ENCODE results near the gene SDR42E2. TPM values are rescaled to one million over a fixed set of nuclear protein-coding genes. Genes with fewer than 3 reads are reported as not detected.

Gene SDR42E2
- total and polyA plus RNA-seq, 10 of the 15 experiments (the other 5 are each of a cell fraction or from before 2014, with no cell fraction given), result 0.01 to 0.09 (median 0.08) TPM; not detected in 4

- no peak for FAIRE-seq
- no peak for ATAC-seq
- Histone ChIP-seq H3K4me1 (ENCODE audit: control insufficient read depth, insufficient read depth, low read length) (peaks cover 21% of the 10 kb centered on the region), H3K27ac (ENCODE audit: control insufficient read depth, insufficient read depth) (no peak overlapping the region), H3K79me2 (ENCODE audit: control insufficient read depth, insufficient read depth, low read length) (peaks cover 53% of the 10 kb centered on the region), H3K9me3 (replicated peaks; ENCODE audit: control insufficient read depth, insufficient read depth, low read length) (peaks cover 5% of the 10 kb centered on the region), H3K27me3 (replicated peaks in 1 of 2; ENCODE audit: control insufficient read depth in 2 of 2, insufficient read depth in 2 of 2, low read length in 1 of 2) (no peaks in the 10 kb centered on the region), H3K4me3 (no peak overlapping the region), H3K9ac (ENCODE audit: control insufficient read depth, insufficient read depth, low read length) (no peak overlapping the region), H2AFZ (ENCODE audit: control insufficient read depth, low read depth, low read length) (no peak overlapping the region), H4K20me1 (ENCODE audit: control insufficient read depth, insufficient read depth) (no peaks in the 10 kb centered on the region), H3K36me3 (ENCODE audit: control insufficient read depth in 2 of 2, insufficient read depth in 2 of 2, low read length in 1 of 2) (peaks cover 10 to 13% of the 10 kb centered on the region in 2 experiments; a peak in 3 of 4 replicates), H3K4me2 (ENCODE audit: control insufficient read depth, insufficient read depth) (no peak overlapping the region)
- POLR2A ChIA-PET, result interaction anchor here (1.0 kb wide), 1 partner anchor 15 kb away, joined by 3 read pairs; no protein-coding TSS in a partner anchor
- 98% methylated on average over 3 of the region's 3 CpGs for WGBS (ENCODE audit: insufficient coverage, insufficient replicate concordance, low lambda C conversion rate, missing lambda C conversion rate)
- in situ Hi-C loops (cut with MboI), result no loop called here
- intact Hi-C loops (cut with micrococcal nuclease; ENCODE audit: unreplicated experiment), result no loop called here
- RAD21 ChIA-PET (ENCODE audit: unreplicated experiment), result no interaction called here
- CTCF ChIA-PET, result no interaction called here
- no peak for TF ChIP-seq MTA2 (IDR thresholded peaks at IDR 0.05; ENCODE audit: low read depth)
- TF ChIP-seq CTCF (IDR thresholded peaks at IDR 0.05 in 2 of 3, conservative IDR thresholded peaks at IDR 0.05 in 1 of 3; ENCODE audit: control insufficient read depth in 2 of 3, extremely low read depth in 1 of 3, insufficient read depth in 1 of 3, low read depth in 3 of 3, low read length in 3 of 3), result no peak
- TF ChIP-seq YBX1 (IDR thresholded peaks at IDR 0.05), result no peak
- TF ChIP-seq NFXL1 (IDR thresholded peaks at IDR 0.05; ENCODE audit: borderline replicate concordance), result no peak
- no peak for TF ChIP-seq LARP7 (IDR thresholded peaks at IDR 0.05)
- no peak for TF ChIP-seq ZBED1 (IDR thresholded peaks at IDR 0.05; ENCODE audit: borderline replicate concordance)
- TF ChIP-seq ATF3 (IDR thresholded peaks at IDR 0.05; ENCODE audit: borderline replicate concordance, extremely low read depth, low read depth, low read length), result no peak
- TF ChIP-seq MEF2B (IDR thresholded peaks at IDR 0.05; ENCODE audit: partially characterized antibody, poor library complexity, severe bottlenecking), result no peak
- no peak for TF ChIP-seq BMI1 (IDR thresholded peaks at IDR 0.05; ENCODE audit: borderline replicate concordance)
- no peak for TF ChIP-seq SREBF1 (IDR thresholded peaks at IDR 0.05; ENCODE audit: low read length)
- no peak for TF ChIP-seq TCF3 (IDR thresholded peaks at IDR 0.05; ENCODE audit: borderline replicate concordance, insufficient read depth, low read depth, low read length)
- no peak for TF ChIP-seq CHD4 (IDR thresholded peaks at IDR 0.05)
- TF ChIP-seq HDAC6 (IDR thresholded peaks at IDR 0.05; ENCODE audit: unreplicated experiment), result no peak
- TF ChIP-seq DPF2 (IDR thresholded peaks at IDR 0.05), result no peak
- TF ChIP-seq TCF12 (IDR thresholded peaks at IDR 0.05; ENCODE audit: low read depth, low read length), result no peak
- no peak for TF ChIP-seq JUNB (IDR thresholded peaks at IDR 0.05)
- TF ChIP-seq IRF5 (IDR thresholded peaks at IDR 0.05; ENCODE audit: borderline replicate concordance), result no peak
- no peak for TF ChIP-seq ETV6 (conservative IDR thresholded peaks at IDR 0.05 in 1 of 2, IDR thresholded peaks at IDR 0.05 in 1 of 2; ENCODE audit: borderline replicate concordance in 1 of 2, low read depth in 1 of 2)
- no peak for TF ChIP-seq NBN (IDR thresholded peaks at IDR 0.05)
- no peak for TF ChIP-seq HDGF (IDR thresholded peaks at IDR 0.05)
- SMC1A ChIA-PET (ENCODE audit: uncharacterized antibody, unreplicated experiment), result no interaction called here
- BruUV-seq (replicated peaks), result no TSS peak
- no peak for DNase-seq (ENCODE audit: low read depth, low spot score)
These were observed 51.5 kb downstream of the SDR42E2 start for GRCh38 chr16:22213801-22214200.

Measured in GM12878 (cell line).